LNCAP (cell line): Measurements from ENCODE around the gene HSH2D.

Experiments
- TF ChIP-seq, protein P1 (sequence below): fragments of 450-650 bp; IDR thresholded peaks from 2 replicates; pipeline ENCODE4 v1.5.1; 2017; ENCODE audit warnings: mild to moderate bottlenecking

HSH2D gene

DNA sequence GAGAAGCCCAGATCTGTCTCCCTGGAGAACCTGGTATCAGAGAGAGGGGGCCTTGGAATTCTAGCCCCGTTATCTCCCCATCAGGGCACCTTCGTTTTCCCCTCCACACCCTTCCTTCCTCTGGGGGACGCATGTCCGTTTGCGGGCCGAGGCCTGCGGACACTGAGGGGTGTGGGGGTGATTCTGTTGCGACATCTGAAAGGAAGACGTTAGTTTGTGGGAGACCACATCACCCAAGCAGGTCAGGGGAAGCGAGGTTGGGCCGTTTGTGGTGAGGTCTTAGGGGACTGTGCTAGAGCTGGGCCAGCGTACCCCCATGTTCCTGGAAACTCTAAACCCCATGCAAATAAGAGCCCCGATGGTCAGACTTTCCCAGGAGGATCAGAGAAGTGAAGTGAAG lies 3.7 kb upstream of the HSH2D start:
- TF ChIP-seq, protein P1, sequence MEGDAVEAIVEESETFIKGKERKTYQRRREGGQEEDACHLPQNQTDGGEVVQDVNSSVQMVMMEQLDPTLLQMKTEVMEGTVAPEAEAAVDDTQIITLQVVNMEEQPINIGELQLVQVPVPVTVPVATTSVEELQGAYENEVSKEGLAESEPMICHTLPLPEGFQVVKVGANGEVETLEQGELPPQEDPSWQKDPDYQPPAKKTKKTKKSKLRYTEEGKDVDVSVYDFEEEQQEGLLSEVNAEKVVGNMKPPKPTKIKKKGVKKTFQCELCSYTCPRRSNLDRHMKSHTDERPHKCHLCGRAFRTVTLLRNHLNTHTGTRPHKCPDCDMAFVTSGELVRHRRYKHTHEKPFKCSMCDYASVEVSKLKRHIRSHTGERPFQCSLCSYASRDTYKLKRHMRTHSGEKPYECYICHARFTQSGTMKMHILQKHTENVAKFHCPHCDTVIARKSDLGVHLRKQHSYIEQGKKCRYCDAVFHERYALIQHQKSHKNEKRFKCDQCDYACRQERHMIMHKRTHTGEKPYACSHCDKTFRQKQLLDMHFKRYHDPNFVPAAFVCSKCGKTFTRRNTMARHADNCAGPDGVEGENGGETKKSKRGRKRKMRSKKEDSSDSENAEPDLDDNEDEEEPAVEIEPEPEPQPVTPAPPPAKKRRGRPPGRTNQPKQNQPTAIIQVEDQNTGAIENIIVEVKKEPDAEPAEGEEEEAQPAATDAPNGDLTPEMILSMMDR: no peak

DNA sequence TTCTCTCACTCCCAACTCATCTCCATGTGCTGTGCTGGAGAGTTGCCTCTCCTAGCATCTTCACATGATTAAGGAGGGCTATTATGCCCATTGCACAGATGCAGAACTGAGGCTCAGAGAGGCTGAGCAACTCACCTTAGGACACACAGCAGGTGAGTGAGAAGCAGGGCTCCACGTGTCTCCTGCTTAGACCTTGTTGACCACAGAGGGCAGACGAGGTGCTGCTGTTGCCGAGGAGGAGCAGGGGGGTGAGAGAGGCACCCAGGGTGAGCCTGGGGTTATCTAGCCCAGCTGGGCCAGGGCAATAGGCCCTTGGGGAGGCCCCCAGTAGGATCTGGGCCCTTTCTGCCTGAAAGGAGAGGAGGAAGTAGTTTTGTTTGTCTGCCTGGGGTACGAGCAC lies 2.4 kb upstream of the HSH2D start:
- TF ChIP-seq, protein P1: no peak

DNA sequence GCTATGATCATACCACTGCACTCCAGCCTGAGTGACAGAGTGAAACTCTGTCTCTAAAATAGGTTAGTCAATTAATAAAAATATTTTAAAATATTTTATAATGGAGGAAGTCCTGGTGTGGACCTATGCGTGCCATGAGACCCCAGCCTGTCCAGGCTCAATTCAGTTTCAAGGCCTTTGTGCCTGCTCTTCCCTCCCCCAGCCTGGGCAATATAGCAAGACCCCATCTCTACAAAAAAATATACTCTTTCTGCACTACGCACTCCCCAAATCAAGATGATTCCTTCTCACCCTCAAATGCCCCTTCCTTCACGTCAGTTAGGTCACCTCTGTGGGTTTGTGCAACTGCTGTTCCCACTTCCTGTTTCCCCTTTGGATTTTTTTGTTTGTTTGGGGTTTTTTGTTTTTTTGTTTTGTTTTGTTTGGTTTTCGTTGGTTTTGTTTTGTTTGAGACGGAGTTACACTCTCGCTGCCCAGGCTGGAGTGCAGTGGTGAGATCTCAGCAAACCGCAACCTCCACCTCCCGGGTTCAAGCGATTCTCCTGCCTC lies 1.4 kb upstream of the HSH2D start:
- TF ChIP-seq, protein P1: no peak

DNA sequence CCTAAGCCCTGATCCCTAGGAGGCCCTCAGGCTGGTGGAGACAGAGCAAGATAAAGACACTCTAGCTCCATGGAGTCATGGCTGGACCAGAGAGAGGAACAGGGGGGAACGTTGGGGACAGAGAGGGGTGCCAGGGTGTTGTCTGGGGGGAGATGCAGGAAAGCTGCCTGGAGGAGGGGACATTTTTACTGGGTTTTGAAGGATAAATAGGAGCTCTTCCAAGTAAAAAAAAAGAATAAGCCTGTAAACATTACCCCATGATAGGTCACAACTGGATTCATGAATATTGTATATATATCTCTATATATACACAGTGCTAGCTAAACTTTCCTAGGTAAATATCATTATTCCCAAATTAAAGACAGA lies 714 bp downstream of the HSH2D start:
- TF ChIP-seq, protein P1: no peak

DNA sequence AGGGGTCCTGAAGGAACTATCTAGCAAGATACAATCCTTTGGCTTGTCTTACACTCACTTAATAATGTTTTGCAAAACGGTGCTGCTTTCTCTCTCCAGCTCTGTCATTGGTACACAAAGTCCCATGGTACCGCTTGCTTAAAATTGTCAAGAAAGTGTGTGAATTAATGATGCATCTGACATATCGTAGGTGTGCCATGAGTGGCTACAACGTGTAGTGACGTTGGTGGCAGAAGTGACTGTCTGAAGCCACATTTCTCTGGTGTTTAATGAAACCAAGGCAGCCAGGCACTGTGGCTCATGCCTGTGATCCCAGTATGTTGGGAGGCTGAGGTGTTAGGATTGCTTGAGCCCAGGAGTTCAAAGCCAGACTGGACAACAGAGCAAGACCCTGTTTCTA lies 2.6 kb downstream of the HSH2D start:
- TF ChIP-seq, protein P1: no peak

DNA sequence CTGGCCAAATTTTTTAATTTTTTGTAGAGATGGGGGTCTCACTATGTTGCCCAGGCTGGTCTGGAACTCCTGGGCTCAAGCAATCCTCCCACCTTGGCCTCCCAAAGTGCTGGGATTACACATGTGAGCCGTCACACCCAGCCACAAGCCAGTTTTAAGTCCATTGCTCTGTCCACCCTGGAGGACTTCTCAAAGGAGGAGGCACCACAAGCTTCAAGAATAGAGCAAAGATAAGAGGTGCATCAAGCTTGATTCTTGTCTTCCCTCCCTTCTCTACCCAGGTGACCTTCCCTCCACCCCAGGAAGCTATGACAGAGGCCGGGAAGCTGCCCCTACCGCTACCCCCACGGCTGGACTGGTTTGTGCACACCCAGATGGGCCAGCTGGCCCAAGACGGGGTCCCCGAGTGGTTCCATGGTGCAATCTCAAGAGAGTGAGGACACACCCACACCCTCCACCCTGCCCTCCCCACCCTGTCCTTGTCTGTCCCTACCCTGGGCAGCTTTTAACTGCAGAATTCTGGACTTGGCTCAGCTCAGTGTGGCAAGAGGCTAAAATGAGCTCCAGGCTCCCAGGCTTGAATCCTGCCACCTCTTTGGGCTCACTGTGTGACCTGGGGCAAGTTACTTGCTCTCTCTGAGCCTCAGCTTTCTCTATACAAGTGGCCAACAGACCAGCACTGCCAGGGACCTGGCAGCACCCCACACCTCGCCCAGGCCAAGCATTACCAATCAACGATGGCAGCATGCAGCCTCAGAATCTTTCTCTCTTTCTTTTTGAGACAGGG lies 5.2 kb downstream of the HSH2D start:
- TF ChIP-seq, protein P1: no peak

DNA sequence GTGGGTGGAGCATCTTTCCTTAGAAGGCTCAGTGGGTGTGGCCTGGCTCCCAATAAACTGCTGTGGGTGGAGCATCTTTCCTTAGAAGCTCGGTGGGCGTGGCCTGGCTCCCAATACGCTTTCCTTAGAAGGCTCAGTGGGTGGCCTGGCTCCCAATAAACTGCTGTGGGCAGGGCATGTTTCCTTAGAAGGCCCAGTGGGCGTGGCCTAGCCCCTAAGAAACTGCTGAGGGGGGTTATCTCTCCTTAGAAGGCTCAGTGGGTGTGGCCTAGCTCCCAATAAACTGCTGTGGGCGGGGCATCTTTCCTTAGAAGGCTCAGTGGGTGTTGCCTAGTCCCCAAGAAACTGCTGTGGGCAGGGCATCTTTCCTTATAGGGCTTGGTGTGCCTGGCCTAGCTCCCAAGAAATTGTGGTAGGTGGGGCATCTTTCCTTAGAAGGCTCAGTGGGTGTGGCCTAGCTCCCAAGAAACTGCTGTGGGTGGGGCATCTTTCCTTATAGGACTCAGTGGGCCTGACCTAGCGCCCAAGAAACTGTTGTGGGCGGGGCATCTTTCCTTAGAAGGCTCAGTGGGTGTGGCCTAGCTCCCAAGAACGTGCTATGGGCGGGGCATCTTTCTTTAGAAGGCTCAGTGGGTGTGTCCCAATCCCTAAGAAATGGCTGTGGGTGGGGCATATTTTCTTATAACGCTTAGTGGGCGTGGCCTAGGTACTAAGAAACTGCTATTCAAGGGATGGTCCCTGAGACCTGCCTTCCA lies 10.3 kb downstream of the HSH2D start:
- TF ChIP-seq, protein P1: no peak
